AG09319 (cell line): ENCODE measurements around the gene TNP2.

ENCODE experiments used
- DNase-seq: peaks from one replicate; pipeline ENCODE4 v3.0.0-alpha.2; 2010; ENCODE audit warnings: low read depth; ENCODE audit errors: extremely low read depth
- TF ChIP-seq, protein P1 (sequence below): IDR thresholded peaks from 2 replicates; pipeline ENCODE4 v1.5.1; 2011; ENCODE audit warnings: low read depth, mild to moderate bottlenecking, inconsistent platforms, low read length, moderate library complexity

Gene TNP2

GRCh38 chr16:11272921-11273720 lies 4.0 kb upstream of the TNP2 start, which contains the start of gene PRM3:
TSS of gene PRM3 (minus strand) at chr16:11273629. CDS start at chr16:11273595, 34 bp downstream.
- TF ChIP-seq, protein P1, sequence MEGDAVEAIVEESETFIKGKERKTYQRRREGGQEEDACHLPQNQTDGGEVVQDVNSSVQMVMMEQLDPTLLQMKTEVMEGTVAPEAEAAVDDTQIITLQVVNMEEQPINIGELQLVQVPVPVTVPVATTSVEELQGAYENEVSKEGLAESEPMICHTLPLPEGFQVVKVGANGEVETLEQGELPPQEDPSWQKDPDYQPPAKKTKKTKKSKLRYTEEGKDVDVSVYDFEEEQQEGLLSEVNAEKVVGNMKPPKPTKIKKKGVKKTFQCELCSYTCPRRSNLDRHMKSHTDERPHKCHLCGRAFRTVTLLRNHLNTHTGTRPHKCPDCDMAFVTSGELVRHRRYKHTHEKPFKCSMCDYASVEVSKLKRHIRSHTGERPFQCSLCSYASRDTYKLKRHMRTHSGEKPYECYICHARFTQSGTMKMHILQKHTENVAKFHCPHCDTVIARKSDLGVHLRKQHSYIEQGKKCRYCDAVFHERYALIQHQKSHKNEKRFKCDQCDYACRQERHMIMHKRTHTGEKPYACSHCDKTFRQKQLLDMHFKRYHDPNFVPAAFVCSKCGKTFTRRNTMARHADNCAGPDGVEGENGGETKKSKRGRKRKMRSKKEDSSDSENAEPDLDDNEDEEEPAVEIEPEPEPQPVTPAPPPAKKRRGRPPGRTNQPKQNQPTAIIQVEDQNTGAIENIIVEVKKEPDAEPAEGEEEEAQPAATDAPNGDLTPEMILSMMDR = no peak
- DNase-seq = no peak

GRCh38 chr16:11272484-11272883 lies 3.4 kb upstream of the TNP2 start:
- DNase-seq = no peak
- TF ChIP-seq, protein P1 = no peak

DNA sequence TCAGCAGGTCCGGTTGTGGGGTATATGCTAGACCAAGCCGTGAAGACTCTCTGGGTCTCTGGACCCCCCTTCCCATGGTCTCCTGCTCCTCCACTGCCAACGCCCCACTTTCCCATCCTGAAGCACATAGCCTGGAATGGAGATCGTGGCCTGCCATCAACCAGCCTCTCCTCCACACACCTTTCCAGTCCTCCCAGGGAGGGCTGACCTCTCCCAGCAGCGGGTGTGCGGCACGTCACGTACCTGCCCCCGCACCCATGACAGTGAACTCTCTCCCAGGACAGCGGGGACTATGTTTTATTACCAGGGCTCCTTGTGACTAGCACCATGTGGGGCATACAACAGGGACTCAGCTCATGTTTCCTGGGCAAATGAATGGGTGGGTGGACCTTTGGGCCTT lies 2.5 kb upstream of the TNP2 start:
- TF ChIP-seq, protein P1 = no peak
- DNase-seq = no peak

- TF ChIP-seq, protein P1 = no peak
- no peak for DNase-seq
Measured at GRCh38 chr16:11270602-11271162, 1.6 kb upstream of the TNP2 start.

GRCh38 chr16:11265124-11265523 lies 4.0 kb downstream of the TNP2 start:
- DNase-seq = no peak
- TF ChIP-seq, protein P1 = no peak

DNA sequence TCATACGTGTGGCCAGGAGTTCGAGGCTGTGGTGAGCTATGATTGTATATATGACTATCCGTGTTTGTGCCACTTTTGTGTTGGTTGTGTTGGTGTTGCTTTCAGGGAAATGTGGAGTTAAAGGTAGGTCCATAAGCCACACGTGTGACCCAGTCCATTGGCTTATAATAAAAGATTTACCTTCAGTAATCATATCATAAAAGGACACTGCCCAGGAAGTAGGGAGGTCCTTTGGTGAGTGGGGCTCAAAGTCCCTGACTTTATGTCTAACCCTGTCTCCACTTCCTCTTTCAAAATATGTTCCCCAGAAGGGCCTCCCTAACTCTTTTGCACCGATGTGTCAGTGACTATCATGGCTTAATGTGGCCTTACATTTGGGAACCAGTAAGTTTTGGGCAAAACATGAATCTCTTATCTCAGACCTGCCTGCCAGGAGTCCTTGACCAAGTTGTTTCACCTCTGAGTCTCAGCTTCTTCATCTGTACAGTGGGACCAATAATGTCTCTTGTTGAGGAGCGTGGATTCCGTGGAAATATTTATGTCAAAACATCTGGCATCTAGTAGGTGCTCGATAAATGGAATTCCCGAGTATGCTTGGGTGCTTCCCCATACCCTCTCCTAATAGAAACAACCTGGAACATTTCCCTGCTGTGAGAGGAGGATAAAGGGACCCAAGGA lies 4.8 kb downstream of the TNP2 start:
- TF ChIP-seq, protein P1 = no peak
- DNase-seq = no peak

GRCh38 chr16:11263737-11264136 lies 5.4 kb downstream of the TNP2 start:
- no peak for DNase-seq
- TF ChIP-seq, protein P1 = no peak
